PC-9 (cell line): ENCODE results near the gene COL24A1. TPM values are rescaled to one million over a fixed set of nuclear protein-coding genes. Genes with fewer than 3 reads are reported as not detected.

Experiments used
- BruUV-seq: library from RNA; stranded (reverse); fragments of 400-500 nt; replicated peaks from 2 replicates; lab custom pipeline; 2021; lab: Mats Ljungman, UMichigan
- CTCF ChIA-PET: fragments of 300-600 bp; sonication (Branson Sonifier 250); formaldehyde crosslinking; loops from one replicate; lab custom pipeline; 2022; ENCODE audit warnings: antibody characterized with exemption; lab: Charles Lee
- POLR2A ChIA-PET: fragments of 300-600 bp; sonication (Branson Sonifier 250); formaldehyde crosslinking; loops from one replicate; lab custom pipeline; 2022; ENCODE audit warnings: antibody characterized with exemption; ENCODE audit not compliant: unreplicated experiment; lab: Charles Lee
- DNase-seq, 2 experiments: peaks; one replicate each; pipeline versions ENCODE4 v3.0.0 to v3.0.0-alpha.2; 2015 to 2022; ENCODE audit warnings: mixed read lengths in 1 of 2
- H2AFZ ChIP-seq: fragments of 200-600 bp; sonication (generic); 2 replicates; pipeline ENCODE4 v1.8.1; 2017; ENCODE audit warnings: antibody characterized with exemption
- H3F3A ChIP-seq: fragments of 200-600 bp; sonication (generic); 2 replicates; pipeline ENCODE4 v1.8.1; 2017; ENCODE audit warnings: antibody characterized with exemption, mild to moderate bottlenecking, low read depth; ENCODE audit not compliant: insufficient read depth
- H3K27ac ChIP-seq: fragments of 200-600 bp; sonication (generic); 2 replicates; pipeline ENCODE4 v1.6.1; 2016; ENCODE audit warnings: mixed run types
- H3K27me3 ChIP-seq: fragments of 200-600 bp; sonication (generic); 2 replicates; pipeline ENCODE4 v1.6.1; 2016; ENCODE audit warnings: low read depth, mixed run types; ENCODE audit not compliant: insufficient read depth
- H3K36me3 ChIP-seq: fragments of 200-600 bp; sonication (generic); 2 replicates; pipeline ENCODE4 v1.6.1; 2016; ENCODE audit warnings: low read depth, mixed run types
- H3K4me1 ChIP-seq: fragments of 200-600 bp; sonication (generic); replicated peaks from 2 replicates; pipeline ENCODE4 v1.6.1; 2016; ENCODE audit warnings: mixed run types; ENCODE audit not compliant: insufficient read depth
- H3K4me2 ChIP-seq: fragments of 200-600 bp; sonication (generic); 2 replicates; pipeline ENCODE4 v1.6.1; 2017; ENCODE audit warnings: mixed run types
- H3K4me3 ChIP-seq: fragments of 200-600 bp; sonication (generic); 2 replicates; pipeline ENCODE4 v1.6.1; 2016; ENCODE audit warnings: mixed run types
- H3K79me2 ChIP-seq: fragments of 200-600 bp; sonication (generic); 2 replicates; pipeline ENCODE4 v1.6.1; 2017; ENCODE audit warnings: low read depth, mixed run types
- H3K9me2 ChIP-seq: fragments of 200-600 bp; sonication (generic); 2 replicates; pipeline ENCODE4 v1.8.1; 2017; ENCODE audit warnings: mild to moderate bottlenecking; ENCODE audit not compliant: insufficient read depth
- H3K9me3 ChIP-seq: fragments of 200-600 bp; sonication (generic); 2 replicates; pipeline ENCODE4 v1.8.1; 2016; ENCODE audit warnings: low read depth; ENCODE audit not compliant: insufficient read depth
- H4K20me1 ChIP-seq: fragments of 200-600 bp; sonication (generic); 2 replicates; pipeline ENCODE4 v1.8.1; 2017; ENCODE audit not compliant: insufficient read depth
- CTCF ChIP-seq: fragments of 200-600 bp; sonication (generic); conservative IDR thresholded peaks from 2 replicates; pipeline ENCODE4 v1.6.1; 2017; ENCODE audit warnings: mixed run types, antibody characterized with exemption, mild to moderate bottlenecking, moderate library complexity
- EZH2 ChIP-seq: fragments of 200-600 bp; sonication (generic); IDR thresholded peaks from 2 replicates; pipeline ENCODE4 v1.8.0; 2017; ENCODE audit warnings: antibody characterized with exemption, low read depth
- intact Hi-C: fragments of 100-400 bp; cut with micrococcal nuclease; formaldehyde crosslinking; loops from one replicate; pipeline ENCODE4 v1.10.0; 2022; ENCODE audit not compliant: unreplicated experiment
- total RNA-seq: library from RNA; stranded (reverse); gene quantifications from 2 replicates; pipeline ENCODE4 v1.2.3, GENCODE V29; 2021

The COL24A1 gene
- total RNA-seq, 1 experiment from 2014 or later: 0.15 TPM

- no peak overlapping the region for H3K4me3 ChIP-seq
- no peaks in the 10 kb centered on the region for H4K20me1 ChIP-seq
- TF ChIP-seq EZH2 (no peak), CTCF (no peak)
- DNase-seq: no peak
- POLR2A ChIA-PET: no interaction called here
- H3K27me3 ChIP-seq: no peaks in the 10 kb centered on the region
- BruUV-seq: no TSS peak
- no peak overlapping the region for H2AFZ ChIP-seq
- H3K4me2 ChIP-seq: no peak overlapping the region
- H3F3A ChIP-seq: no peaks in the 10 kb centered on the region
- intact Hi-C loops: no loop called here
- H3K9me2 ChIP-seq: no peaks in the 10 kb centered on the region
- CTCF ChIA-PET: no interaction called here
- H3K36me3 ChIP-seq: no peaks in the 10 kb centered on the region
- no peaks in the 10 kb centered on the region for H3K4me1 ChIP-seq
- no peaks in the 10 kb centered on the region for H3K79me2 ChIP-seq
- H3K9me3 ChIP-seq: no peaks in the 10 kb centered on the region
- no peak overlapping the region for H3K27ac ChIP-seq
These were observed 86.8 kb downstream of the COL24A1 start for GRCh38 chr1:86069757-86070145.

GRCh38 chr1:86068841-86069756 is 87.5 kb downstream of the COL24A1 start:
- Histone ChIP-seq H3K4me1 (no peaks in the 10 kb centered on the region), H3K79me2 (no peaks in the 10 kb centered on the region), H3K4me3 (no peak overlapping the region), H3K9me2 (no peaks in the 10 kb centered on the region), H3K36me3 (no peaks in the 10 kb centered on the region), H3K4me2 (no peak overlapping the region), H3K27me3 (no peaks in the 10 kb centered on the region), H4K20me1 (no peaks in the 10 kb centered on the region), H3K9me3 (no peaks in the 10 kb centered on the region), H3K27ac (no peak overlapping the region), H2AFZ (no peak overlapping the region), H3F3A (no peaks in the 10 kb centered on the region)
- DNase-seq: no peak
- ChIA-PET CTCF (no interaction called here), POLR2A (no interaction called here)
- BruUV-seq: no TSS peak
- intact Hi-C loops: no loop called here
- TF ChIP-seq EZH2 (no peak), CTCF (no peak)

- Histone ChIP-seq H3K9me2 (no peaks in the 10 kb centered on the region), H4K20me1 (no peaks in the 10 kb centered on the region), H3K4me3 (no peak overlapping the region), H3K36me3 (no peaks in the 10 kb centered on the region), H3K27ac (no peak overlapping the region), H3K27me3 (no peaks in the 10 kb centered on the region), H3K4me2 (no peak overlapping the region), H3K4me1 (no peaks in the 10 kb centered on the region), H3K9me3 (no peaks in the 10 kb centered on the region), H3K79me2 (no peaks in the 10 kb centered on the region), H3F3A (no peaks in the 10 kb centered on the region), H2AFZ (no peak overlapping the region)
- POLR2A ChIA-PET: no interaction called here
- TF ChIP-seq EZH2: no peak
- TF ChIP-seq CTCF: no peak
- no peak for DNase-seq
- CTCF ChIA-PET: no interaction called here
- intact Hi-C loops: no loop called here
- no TSS peak for BruUV-seq
These were observed 88.3 kb downstream of the COL24A1 start for GRCh38 chr1:86068271-86068721.
